Fibroblast of the aortic adventitia (primary cell): ENCODE results near the gene DHCR24. TPM values are rescaled to one million over a fixed set of nuclear protein-coding genes. Genes with fewer than 3 reads are reported as not detected.

ENCODE experiments used
- DNase-seq: peaks from one replicate; pipeline ENCODE4 v3.0.0-alpha.2; 2010; ENCODE audit warnings: low read depth
- H3K4me3 ChIP-seq: 2 replicates; pipeline ENCODE4 v1.5.1; 2011; ENCODE audit warnings: low read depth, mild to moderate bottlenecking, control low read depth, low read length, moderate library complexity
- total RNA-seq: library from RNA; depleted of rRNA; stranded (reverse); fragments of >200 nt; gene quantifications from 2 replicates; pipeline ENCODE4 v1.2.3, GENCODE V29; 2012; ENCODE audit warnings: low replicate concordance
- TF ChIP-seq, protein P1 (sequence below): IDR thresholded peaks from 2 replicates; pipeline ENCODE4 v1.5.1; 2011; ENCODE audit warnings: mild to moderate bottlenecking, low read length, control low read depth, inconsistent platforms; ENCODE audit not compliant: insufficient read depth

The DHCR24 gene
- total RNA-seq, 1 donor, result 123 TPM

DNA sequence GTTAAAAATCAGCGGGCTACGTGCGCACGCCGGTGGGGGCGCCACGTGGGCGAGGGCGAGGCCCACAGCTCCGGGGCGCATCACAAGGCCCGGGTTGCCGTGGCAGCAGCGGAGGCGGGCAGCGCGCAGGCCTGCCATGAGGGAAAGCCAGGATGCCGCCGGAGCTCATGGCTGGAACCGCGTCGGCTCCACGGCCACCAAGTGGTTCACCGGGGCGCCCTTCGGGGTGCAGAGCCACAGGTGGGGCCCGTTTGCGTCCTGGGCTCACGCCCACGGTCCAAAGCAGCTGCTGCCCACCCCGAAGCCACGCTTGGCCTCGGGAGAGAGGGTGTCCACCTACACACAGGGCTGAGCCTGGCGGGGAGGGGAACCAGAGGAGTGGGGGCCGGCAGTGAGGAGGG is 81.0 kb downstream of the DHCR24 start:
- DNase-seq, result no peak
- TF ChIP-seq, protein P1, sequence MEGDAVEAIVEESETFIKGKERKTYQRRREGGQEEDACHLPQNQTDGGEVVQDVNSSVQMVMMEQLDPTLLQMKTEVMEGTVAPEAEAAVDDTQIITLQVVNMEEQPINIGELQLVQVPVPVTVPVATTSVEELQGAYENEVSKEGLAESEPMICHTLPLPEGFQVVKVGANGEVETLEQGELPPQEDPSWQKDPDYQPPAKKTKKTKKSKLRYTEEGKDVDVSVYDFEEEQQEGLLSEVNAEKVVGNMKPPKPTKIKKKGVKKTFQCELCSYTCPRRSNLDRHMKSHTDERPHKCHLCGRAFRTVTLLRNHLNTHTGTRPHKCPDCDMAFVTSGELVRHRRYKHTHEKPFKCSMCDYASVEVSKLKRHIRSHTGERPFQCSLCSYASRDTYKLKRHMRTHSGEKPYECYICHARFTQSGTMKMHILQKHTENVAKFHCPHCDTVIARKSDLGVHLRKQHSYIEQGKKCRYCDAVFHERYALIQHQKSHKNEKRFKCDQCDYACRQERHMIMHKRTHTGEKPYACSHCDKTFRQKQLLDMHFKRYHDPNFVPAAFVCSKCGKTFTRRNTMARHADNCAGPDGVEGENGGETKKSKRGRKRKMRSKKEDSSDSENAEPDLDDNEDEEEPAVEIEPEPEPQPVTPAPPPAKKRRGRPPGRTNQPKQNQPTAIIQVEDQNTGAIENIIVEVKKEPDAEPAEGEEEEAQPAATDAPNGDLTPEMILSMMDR, result no peak

DNA sequence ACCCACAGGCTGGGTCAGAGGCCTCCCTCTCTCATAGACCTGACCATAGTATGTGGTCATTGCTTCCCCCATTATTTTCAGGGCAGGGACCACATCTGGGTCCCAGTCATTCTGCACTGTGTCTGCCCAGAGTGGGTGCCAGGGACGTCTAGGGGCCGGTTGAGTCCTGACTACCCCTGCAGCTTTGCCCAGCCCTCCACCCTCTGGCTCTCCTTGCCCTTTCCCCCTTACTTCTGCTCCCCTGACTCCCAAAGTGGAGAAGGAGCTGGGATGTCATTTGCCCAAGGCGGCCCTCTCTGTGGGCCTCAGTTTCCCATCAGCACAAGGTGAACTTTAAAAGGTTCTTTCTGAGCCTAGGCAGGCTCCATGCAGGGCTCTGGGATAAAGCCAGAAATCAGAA is 81.5 kb downstream of the DHCR24 start:
- H3K4me3 ChIP-seq, result no peak overlapping the region
- no peak for DNase-seq
- TF ChIP-seq, protein P1, result no peak

More for the DNA sequence above, 81.0 kb downstream of the DHCR24 start:
- no peak overlapping the region for H3K4me3 ChIP-seq

DNA sequence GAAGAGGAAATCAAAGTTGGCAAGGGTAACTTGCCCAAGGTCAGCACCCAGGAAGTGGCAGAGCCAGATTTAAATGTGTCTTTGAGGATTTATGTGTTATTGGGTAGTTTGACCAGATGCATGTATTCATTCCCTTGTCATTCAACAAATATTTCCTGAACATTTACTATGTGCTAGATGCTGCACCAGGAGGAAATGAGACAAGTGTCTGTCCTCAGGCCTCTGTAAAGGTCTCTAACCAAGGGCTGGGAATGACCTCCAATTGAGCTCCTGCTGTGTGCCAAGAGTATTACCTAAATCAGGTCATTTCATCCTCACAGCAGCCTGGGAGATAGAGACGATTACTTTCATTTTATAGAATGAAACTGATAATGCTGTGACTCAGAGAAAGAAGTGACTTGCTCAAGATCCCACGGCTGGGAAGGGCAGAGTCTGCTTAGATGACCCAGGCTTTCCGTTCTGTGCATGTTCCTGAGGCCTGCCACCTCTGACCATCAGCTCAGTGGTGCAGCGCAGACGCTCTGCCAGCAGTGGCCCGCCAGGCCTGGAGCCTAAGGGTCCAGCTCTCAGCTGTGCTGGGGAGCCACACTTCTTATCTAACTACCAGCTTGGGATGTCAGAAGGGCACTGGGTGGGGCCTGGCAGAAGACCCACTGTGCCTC is 82.4 kb downstream of the DHCR24 start:
- TF ChIP-seq, protein P1, result no peak
- H3K4me3 ChIP-seq, result no peak overlapping the region
- peak; percentile 25 for DNase-seq

DNA sequence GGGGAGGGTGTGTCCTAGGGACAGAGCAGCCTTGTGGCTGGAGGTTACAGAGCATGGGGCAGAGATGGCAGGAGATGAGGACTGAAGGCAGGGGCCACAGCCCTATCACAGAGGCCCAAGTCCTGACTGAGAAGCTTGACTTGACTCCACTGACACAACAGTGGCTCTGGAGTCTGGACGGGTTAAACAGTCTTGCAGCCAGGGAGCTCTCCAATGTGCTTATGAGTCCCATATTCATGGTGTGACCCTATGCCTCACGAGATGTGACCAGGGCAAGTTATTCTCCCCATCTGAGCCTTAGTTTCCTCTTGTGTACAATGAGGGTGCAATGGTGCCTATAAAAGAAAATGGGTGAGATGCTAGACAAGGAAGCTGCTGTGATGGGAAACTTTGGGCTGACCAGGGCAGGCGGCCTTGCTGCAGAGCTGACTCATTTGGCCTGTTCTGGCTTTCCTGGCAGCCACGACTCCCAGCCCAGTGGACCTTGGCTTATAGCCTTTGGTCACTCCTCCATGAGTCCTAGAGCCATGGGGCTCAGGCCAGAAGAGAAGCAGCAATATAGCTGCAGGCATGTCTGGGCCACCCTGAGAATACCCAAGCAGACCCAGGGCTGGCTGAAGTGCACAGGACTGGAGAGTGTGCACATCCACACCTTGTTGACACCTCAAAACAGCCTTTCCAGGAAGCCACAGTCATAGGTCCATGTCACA is 83.1 kb downstream of the DHCR24 start:
- TF ChIP-seq, protein P1, result no peak
- no peak overlapping the region for H3K4me3 ChIP-seq
- DNase-seq, result peak; percentile 76

DNA sequence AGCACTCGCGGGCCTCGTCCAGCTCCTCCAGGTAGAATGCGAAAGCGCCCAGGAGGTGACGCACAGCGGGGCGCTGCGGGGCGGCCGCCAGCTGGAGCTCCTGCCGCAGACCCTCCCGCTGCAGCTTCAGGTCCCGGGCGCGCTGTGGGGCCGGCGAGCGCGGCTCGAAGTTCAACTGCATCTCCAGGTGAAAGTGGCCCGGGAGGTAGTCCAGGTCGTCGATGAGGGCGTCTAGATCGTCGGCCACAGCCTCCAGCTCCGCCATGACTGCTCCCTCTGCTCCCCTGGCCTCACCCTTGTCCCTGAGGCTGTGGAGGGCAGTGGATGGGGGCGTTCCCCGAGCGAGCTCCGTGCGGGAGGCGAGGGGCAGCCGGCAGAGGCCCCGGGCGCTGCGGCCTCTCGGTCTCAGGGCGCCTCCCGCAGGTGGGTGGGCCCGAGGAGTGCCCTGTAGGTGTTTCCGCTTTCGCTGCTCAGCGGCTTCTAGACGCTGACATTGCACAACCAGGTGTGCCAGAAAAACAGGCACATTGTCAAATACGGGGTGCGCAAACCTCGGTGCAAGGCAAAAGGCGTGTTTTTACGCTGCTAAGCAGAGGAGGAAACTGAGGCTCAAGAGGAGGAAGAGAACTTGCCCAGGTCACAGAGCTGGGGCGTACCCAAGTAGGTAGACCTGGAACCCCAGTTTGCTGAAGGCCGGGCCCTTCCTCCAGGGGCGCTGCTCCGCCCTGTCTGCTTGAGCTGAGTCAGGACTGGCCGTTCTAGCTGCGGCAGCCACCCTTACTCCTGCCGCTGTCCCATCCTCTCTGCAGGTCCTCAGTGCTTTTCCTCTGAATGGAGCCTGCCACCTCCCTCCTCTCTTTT is 85.9 kb downstream of the DHCR24 start, which contains the start of gene TTC22:
Gene TTC22, minus strand, starts transcription at position 425 of the 861 bp plus-strand sequence. Its CDS starts 160 bp downstream, at position 265.
- DNase-seq, result no peak
- TF ChIP-seq, protein P1, result peak; percentile 32
- H3K4me3 ChIP-seq, result peak within 1 kb of the TSS; percentile 9

DNA sequence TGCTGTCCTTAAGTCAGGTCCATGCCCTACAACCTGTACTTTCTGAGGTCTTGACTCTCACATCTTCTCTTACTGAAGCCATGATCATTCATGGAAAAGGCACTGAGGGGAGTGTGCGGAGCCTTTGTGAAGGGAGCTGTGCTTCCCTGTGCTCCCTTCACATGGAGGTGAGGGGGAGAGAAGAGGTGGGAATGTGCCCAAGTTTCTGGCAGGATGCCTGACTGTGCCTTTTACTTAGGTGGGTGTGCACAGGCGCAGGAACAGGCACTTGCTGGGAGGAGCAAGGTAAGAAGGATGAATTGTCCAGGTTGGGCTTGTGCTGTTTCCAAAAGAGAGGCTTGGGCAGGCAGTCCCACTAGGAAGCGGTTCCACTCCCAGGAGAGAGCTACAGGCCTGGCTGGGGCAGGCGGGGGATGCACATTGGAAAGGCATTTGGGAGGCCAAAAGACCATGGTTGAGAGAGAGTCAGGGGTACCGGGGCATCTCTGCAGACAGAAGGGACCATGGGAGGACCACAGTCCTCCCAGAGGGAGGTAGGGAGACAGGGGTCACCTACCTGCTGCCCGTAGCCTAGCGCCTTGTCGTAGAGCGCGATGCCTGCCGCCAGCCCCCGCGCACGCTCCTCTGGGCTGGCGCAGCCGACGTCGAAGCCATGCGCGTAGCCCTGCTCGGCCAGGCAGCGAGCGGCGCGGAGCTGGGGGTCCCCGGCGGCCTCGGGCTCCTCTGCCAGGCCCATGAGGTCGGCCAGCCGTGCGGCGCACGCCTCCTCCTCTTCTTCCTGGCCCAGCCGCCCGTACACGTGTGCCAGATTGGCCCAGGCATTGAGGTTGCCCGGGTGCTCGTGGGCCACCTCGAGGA is 86.7 kb downstream of the DHCR24 start:
- no peak overlapping the region for H3K4me3 ChIP-seq
- TF ChIP-seq, protein P1, result no peak
- no peak for DNase-seq
